Endometrium (tissue), 2 donors: ENCODE measurements around the gene ABCB11.
"Not testable (repeated sequence)": the region's sequence is repeated elsewhere in the genome, so short reads cannot be mapped to it uniquely, and the experiment has no call there.

ENCODE experiments used
- FAIRE-seq: peaks from 2 replicates; lab custom pipeline; 2012; peaks lifted over from hg19 to GRCh38; lab: Jason Lieb, UNC
- donor health status: control.
- donor health status: control.

Gene ABCB11

DNA sequence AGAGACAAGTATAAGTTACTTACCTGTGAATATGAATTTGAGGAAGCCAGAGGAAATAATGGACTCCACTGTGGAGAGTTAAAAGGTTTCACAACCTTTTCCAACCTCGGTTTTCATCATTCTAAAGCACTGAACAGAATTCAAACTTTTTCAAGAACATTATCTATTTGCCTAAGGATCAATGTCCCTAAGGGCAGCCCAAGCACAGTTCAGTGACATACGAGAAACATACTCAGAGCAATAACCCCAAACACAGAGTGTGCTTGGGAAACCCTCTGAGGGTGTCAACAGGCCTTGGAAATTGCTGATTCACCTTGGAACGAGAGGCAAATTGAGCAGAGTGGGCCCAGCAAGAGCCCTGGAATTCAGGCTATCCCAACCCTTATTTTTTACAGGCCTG lies at the start of gene ABCB11:
TSS of gene ABCB11 (minus strand) at position 123 of the 400 bp plus-strand sequence. CDS start 13,199 bp downstream, outside the sequence.
- FAIRE-seq: no peak

DNA sequence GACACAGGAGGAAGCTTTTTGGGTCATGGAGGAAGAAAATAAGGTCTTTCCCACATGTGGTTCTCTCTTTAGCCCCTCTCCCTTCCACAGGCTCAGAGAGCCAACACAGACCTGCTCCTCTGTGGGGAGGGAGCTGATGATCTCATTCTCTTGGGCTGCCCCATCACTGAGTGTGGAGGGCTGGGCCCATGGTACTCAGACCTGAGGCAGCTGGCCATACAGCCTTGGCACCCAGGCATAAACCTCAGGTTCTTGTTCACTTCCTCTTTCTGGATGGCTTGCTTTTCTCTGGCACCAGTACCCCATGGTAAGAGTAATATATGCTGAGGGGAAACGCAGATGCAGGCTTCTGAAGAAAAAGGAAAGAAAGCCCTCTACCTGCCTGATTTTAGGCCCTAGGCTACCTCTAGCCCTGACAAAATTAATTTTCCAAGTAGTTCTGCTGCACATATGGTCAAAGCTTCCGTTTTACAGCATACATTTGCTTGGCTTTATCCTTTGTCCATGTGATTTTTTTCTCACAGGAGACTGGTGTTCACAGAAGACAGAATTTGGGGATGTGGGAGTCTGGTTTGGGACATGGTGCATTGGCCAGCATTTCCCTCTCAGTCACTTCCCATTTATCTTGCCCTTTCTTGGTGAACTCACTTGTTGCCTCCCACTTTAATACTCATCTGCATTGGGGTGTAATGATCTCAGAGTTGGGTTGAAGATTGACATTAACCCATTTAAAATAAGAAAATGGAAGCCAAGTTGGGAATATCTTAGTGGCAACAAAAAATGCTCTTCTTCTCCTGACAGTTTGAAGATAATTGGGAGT lies 49.3 kb upstream of the ABCB11 start:
- no peak for FAIRE-seq

DNA sequence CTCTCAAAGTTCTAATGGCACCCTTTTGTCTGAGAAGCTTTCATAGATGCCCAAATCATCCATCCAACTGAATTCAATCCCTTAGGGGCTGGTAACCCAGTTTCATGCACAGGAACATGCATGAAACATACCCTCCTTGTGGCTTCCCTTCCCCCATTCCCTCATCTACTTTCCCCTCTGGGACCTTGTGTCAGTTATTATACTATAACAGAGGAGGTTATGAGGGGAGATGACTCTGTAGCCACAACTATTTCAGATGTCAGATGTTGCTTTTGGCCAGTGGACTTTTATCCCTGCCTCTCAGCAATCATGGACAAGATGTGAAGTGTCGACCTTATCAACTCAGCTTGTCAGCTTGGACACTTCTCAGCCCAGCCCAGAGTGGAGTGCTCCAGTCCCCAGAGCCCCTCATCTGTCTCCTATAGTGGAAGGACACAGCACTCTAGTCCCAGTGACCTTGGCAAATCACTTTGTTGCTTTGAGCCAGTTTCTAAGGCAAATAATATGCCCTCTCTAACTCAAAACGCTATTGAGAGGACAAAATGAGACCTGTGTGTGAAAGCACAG lies 46.6 kb upstream of the ABCB11 start:
- no peak for FAIRE-seq

GRCh38 chr2:169073963-169074751 lies 43.0 kb upstream of the ABCB11 start:
- FAIRE-seq: no peak

GRCh38 chr2:169073211-169073962 lies 42.3 kb upstream of the ABCB11 start:
- no peak for FAIRE-seq

GRCh38 chr2:169072163-169072925 lies 41.2 kb upstream of the ABCB11 start:
- no peak for FAIRE-seq

DNA sequence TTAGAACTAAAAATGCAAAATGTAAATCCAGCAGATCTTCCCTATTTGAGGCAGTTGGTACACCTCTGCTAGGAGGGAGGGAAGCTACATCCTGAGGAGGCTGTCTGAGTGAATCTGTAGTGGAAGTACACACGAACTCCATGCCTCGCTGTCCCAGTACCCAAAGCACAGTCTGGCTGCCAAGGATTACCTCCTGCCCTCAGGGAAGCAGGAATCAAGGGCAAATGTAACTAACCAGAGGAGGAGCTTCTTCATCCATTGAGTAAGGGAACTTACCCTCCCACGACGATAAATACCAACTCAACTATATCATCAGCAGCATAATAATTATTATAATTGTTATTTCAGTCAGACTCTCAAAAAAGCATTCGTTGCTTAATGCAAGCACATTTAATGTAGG lies 40.3 kb upstream of the ABCB11 start:
- no peak for FAIRE-seq

DNA sequence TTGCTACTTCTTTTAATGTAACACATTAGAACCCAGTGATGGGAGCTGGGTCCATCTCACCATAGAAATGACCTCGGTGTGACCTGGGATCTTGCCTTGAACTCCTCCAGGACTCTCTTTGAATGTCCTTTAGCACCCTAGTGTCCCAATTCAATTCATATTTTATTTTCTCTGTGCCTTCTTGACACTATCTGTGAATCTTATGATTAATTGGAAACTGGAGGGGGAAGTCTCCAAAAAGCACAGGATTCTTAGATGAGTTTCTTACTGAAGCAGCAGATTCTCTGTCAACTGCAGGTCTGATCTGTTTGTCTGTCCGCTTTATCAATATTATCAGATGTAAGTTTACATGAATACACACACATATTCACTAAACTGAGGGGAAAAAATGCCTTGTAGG lies 38.7 kb upstream of the ABCB11 start:
- FAIRE-seq: no peak

DNA sequence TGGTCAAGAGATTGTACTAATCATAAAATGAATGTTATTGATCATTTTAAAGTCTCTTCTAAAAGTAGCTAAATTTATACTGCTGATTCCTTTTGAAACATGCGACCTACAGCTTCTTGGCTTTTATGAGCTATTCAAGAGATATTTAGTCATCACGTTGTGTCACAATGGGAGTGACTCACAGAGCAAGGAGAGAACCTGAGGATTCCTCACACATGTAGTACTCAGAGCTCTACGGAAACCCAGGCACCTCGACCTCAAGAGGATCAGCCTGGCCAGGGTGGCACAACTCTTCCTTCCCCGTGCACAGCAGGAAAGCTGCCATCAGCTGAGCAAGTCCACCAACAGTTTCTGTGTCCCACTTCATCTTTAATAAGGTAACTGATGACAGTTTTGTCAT lies 38.2 kb upstream of the ABCB11 start, which contains the start of gene DHRS9:
TSS of gene DHRS9 (plus strand) at position 223 of the 400 bp plus-strand sequence. CDS start 12,019 bp downstream, outside the sequence.
- FAIRE-seq: no peak

DNA sequence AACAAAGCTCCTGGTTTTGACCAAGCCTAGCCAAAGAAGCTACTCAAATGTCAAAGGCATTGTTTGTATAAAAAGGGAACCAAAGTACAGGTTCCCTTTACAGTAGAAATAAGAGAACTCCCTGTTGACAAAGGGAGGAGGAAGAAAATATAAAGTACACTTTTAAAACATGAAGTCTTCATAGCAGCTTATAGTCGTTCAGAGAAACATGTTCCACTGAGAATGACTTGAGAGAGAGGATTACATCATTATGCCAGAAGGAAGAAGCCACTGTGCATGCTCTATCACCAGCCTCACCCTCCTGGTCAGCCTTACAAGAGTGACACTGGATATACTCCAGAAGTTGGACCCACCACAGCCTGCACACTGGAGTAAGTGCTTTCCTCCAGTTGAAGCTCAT lies 35.8 kb upstream of the ABCB11 start:
- FAIRE-seq: no peak

GRCh38 chr2:169065864-169066517 lies 34.9 kb upstream of the ABCB11 start:
- FAIRE-seq: no peak

GRCh38 chr2:169065422-169065821 lies 34.3 kb upstream of the ABCB11 start:
- FAIRE-seq: no peak

DNA sequence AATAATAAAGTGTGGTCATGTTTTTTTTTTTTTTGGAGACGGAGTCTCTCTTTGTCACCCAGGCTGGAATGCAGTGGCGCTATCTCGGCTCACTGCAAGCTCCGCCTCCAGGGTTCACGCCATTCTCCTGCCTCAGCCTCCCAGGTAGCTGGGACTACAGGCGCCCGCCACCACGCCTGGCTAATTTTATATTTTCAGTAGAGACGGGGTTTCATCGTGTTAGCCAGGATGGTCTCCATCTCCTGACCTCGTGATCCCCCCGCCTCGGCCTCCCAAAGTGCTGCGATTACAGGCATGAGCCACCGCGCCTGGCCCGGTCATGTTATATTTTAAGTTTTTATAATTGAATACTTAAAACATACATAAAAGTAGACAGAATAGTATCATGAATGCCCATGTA lies 33.1 kb upstream of the ABCB11 start:
- FAIRE-seq: not testable (repeated sequence)

GRCh38 chr2:169054575-169054974 lies 23.5 kb upstream of the ABCB11 start:
- FAIRE-seq: not testable (repeated sequence)

DNA sequence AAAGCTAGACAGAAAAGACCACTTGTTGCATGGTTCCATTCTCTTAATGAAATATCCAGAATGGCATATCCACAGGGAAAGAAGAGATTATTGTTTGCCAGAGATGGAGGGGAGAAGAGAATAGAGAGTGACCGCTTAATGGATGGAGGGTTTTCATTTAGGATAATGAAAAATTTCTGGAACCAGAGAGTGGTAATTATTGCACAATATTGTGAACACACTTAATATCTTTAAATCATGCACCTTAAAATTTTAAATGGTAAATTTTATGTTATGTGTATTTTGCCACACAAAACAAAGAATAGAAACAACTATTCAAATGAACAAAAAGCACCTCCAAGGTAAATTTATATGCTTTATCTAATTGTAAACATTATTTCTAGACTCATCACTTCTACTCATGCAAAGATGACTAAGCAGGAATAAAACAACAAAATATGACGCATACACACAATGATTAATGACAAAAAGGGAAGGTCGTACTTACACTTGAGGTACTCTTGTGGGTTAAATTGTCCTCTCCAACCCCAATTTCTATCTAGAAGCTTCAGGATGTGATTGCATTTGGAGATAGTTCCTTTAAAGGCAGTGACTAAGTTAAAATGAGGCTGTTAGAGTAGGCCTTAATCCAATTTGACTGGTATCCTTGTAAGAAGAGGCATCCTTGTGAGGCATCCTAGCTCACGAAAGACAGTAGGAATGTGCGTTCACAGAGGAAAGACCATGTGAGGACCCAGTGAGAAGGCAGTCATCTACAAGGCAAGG lies 19.5 kb upstream of the ABCB11 start:
- no peak for FAIRE-seq

DNA sequence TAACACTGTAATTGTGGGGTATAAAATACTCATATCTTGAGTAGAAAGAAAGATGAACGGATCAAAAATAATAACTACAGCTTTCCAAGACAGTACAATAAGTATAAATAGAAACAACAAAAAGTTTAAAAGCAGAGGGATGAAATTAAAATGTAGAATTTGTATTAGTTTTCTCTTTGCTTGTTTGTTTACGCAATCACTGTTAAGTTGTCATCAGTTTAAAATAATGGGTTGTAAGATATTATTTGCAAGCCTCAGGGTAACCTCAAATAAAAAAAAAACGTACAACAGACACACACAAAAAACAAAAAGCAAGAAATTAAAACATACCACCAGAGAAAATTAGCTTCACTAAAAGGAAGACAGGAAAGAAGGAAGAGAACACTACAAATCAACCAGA lies 18.0 kb upstream of the ABCB11 start:
- no peak for FAIRE-seq

- FAIRE-seq: no peak
These were observed 16.4 kb upstream of the ABCB11 start for GRCh38 chr2:169047256-169048250.

DNA sequence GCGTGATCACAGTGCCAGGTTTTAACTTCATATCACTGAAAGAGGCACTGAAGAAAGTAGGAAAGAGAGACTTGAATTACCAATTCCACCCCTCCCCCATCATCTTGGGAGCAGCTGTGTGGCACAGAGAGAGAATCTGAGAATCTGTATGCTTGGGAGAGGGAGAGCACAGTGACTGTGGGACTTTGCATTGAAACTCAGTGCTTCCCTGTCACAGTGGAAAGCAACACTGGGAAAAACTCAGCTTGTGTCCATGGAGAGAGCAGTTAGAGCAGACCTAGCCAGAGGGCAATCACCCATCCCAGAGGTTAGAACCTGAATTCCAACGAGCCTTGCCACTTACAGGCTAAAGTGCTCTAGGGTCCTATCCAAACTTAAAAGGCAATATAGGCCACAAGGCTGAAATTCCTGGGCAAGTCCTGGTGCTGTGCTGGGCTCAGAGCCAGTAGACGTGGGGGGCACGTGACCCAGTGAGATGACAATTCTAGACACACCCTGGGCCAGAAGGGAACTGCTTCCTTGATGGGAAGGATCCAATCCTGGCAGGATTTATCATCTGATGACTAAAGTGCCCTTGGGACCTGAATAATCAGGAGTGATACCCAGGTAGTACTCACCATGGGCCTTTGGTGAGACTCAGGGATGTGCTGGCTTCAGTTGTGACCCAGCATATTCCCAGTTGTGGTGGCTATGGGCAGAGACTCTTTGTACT lies 15.5 kb upstream of the ABCB11 start:
- no peak for FAIRE-seq
